ENCODE results near the gene DPP10. TPM values are rescaled to one million over a fixed set of nuclear protein-coding genes. Genes with fewer than 3 reads are reported as not detected.

Gene DPP10
- total RNA-seq, 4 donors from 2014 or later = 1.9 to 8.3 (median 2.9) TPM

DNA sequence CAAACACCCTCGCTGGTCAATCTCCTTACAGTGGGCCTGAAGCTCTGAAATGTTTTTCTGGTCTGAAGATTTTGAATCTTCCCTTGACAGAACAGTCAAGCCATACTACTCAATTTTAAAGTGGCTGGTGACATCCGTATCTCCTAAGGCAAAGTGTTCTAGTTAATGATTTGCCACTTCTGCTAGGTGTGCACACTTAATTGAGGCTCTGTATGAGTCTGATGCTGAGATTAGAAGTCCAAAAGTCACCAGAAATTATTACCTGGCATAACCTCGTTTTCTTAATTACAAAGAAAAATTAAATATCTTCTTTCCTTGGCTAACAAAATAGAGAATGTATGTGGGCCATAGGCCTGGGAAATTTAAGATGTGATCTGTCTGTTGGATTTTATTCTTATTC lies 104.1 kb downstream of the DPP10 start:
- H3K36me3 ChIP-seq = no peaks in the 10 kb centered on the region
- no peaks in the 10 kb centered on the region for H3K27me3 ChIP-seq
- H3K9me3 ChIP-seq = no peaks in the 10 kb centered on the region
- H3K4me3 ChIP-seq = no peak overlapping the region
- TF ChIP-seq POLR2A (IDR thresholded peaks at IDR 0.05) (no peak), CTCF (IDR thresholded peaks at IDR 0.05) (no peak)
- peak overlapping the region in 2 of 4 donors; percentile 56 to 70 for H3K27ac ChIP-seq
- no peak for DNase-seq
- H3K4me1 ChIP-seq = peaks cover 0 to 11% (median 0%) of the 10 kb centered on the region in 4 donors

- TF ChIP-seq CTCF (IDR thresholded peaks at IDR 0.05) (no peak), POLR2A (IDR thresholded peaks at IDR 0.05) (no peak)
- H3K4me1 ChIP-seq = peaks cover 0 to 11% (median 0%) of the 10 kb centered on the region in 4 donors
- no peak for DNase-seq
Measured at GRCh38 chr2:114548151-114548550, 105.7 kb downstream of the DPP10 start.

GRCh38 chr2:114550364-114550763 lies 107.9 kb downstream of the DPP10 start:
- H3K4me3 ChIP-seq = no peak overlapping the region
- H3K36me3 ChIP-seq = no peaks in the 10 kb centered on the region
- H3K27me3 ChIP-seq = no peaks in the 10 kb centered on the region
- peaks cover 0 to 11% (median 0%) of the 10 kb centered on the region in 4 donors for H3K4me1 ChIP-seq
- peak overlapping the region in 2 of 4 donors; percentile 48 to 58 for H3K27ac ChIP-seq
- DNase-seq = peak in 2 of 3 donors; percentile 57 to 77
- TF ChIP-seq CTCF (IDR thresholded peaks at IDR 0.05) (peak in 2 of 6 experiments; percentile 20 to 22), POLR2A (IDR thresholded peaks at IDR 0.05) (no peak)
- H3K9me3 ChIP-seq = no peaks in the 10 kb centered on the region

More at GRCh38 chr2:114548151-114548550, 105.7 kb downstream of the DPP10 start:
- Histone ChIP-seq H3K27ac (no peak overlapping the region), H3K36me3 (no peaks in the 10 kb centered on the region), H3K9me3 (no peaks in the 10 kb centered on the region), H3K27me3 (no peaks in the 10 kb centered on the region), H3K4me3 (no peak overlapping the region)

- H3K27ac ChIP-seq = peak overlapping the region in 2 of 4 donors; percentile 48 to 58
- peak in 2 of 3 donors; percentile 60 to 81 for DNase-seq
Measured at GRCh38 chr2:114550895-114551793, 108.7 kb downstream of the DPP10 start.

DNA sequence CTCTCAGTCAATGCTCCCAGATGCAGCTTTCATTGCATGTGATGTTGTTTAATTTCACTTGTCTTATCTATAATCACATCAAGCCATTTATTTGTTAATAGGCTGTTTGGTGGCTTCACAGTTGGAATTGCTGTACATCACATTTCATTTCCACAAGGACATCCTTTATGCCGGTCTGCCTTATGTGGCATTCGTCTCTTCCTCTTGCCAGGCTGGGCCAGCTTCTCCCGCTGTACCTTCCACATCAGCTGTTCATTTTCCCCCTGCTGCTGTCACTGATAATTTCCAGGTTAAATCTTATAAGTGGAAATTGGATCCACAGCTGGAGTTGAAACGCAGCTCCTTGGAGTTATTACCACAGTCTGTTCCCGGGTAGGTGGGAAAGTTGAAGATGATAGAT lies 110.6 kb downstream of the DPP10 start:
- TF ChIP-seq POLR2A (IDR thresholded peaks at IDR 0.05) (no peak), CTCF (IDR thresholded peaks at IDR 0.05) (no peak)
- Histone ChIP-seq H3K4me3 (no peak overlapping the region), H3K27me3 (no peaks in the 10 kb centered on the region), H3K27ac (no peak overlapping the region), H3K4me1 (no peaks in the 10 kb centered on the region), H3K36me3 (no peaks in the 10 kb centered on the region), H3K9me3 (no peaks in the 10 kb centered on the region)
- no peak for DNase-seq

More at GRCh38 chr2:114550895-114551793, 108.7 kb downstream of the DPP10 start:
- H3K4me1 ChIP-seq = peaks cover 0 to 11% (median 0%) of the 10 kb centered on the region in 4 donors
- no peaks in the 10 kb centered on the region for H3K9me3 ChIP-seq
- no peak overlapping the region for H3K4me3 ChIP-seq
- no peaks in the 10 kb centered on the region for H3K27me3 ChIP-seq
- no peaks in the 10 kb centered on the region for H3K36me3 ChIP-seq
- TF ChIP-seq CTCF (IDR thresholded peaks at IDR 0.05) (peak in 4 of 6 experiments; percentile 44 to 92 (median 90)), POLR2A (IDR thresholded peaks at IDR 0.05) (no peak)
